GM12872 (cell line): Measurements from ENCODE around the gene PLEKHG3.

Source experiments
- CTCF ChIP-seq: IDR thresholded peaks from 3 replicates; pipeline ENCODE4 v1.5.1; 2011; ENCODE audit warnings: low read depth, mild to moderate bottlenecking, low read length, moderate library complexity; ENCODE audit not compliant: insufficient read depth

Gene PLEKHG3

GRCh38 chr14:64725879-64726584 is 21.8 kb downstream of the PLEKHG3 start:
- no peak for TF ChIP-seq CTCF

- no peak for TF ChIP-seq CTCF
Measured at GRCh38 chr14:64726585-64726890, 22.3 kb downstream of the PLEKHG3 start.

GRCh38 chr14:64727551-64728071 is 23.4 kb downstream of the PLEKHG3 start:
- TF ChIP-seq CTCF, result no peak

GRCh38 chr14:64728106-64728505 is 23.9 kb downstream of the PLEKHG3 start:
- TF ChIP-seq CTCF, result no peak

GRCh38 chr14:64728856-64729255 is 24.6 kb downstream of the PLEKHG3 start:
- TF ChIP-seq CTCF, result no peak

- TF ChIP-seq CTCF, result no peak
Measured at GRCh38 chr14:64729386-64730060, 25.3 kb downstream of the PLEKHG3 start.

GRCh38 chr14:64730061-64730440 is 25.8 kb downstream of the PLEKHG3 start:
- TF ChIP-seq CTCF, result no peak
